IMR-90 (cell line): ENCODE results near the gene MTHFD2. TPM values are rescaled to one million over a fixed set of nuclear protein-coding genes. Genes with fewer than 3 reads are reported as not detected.

ENCODE experiments used
- ATAC-seq: fragments of 200-7000 bp; cut with Tn5 transposase; 2 replicates; pipeline ENCODE4 v1.9.1; 2020; ENCODE audit warnings: low read depth, mild to moderate bottlenecking, moderate library complexity
- BruUV-seq: library from RNA; stranded (reverse); fragments of 400-500 nt; replicated peaks from 2 replicates; lab custom pipeline; 2021; lab: Mats Ljungman, UMichigan
- CTCF ChIA-PET: fragments of 300-600 bp; formaldehyde crosslinking; extraction: SDS; loops from one replicate; lab custom pipeline; 2021; ENCODE audit warnings: antibody characterized with exemption; lab: Yijun Ruan, JAX
- POLR2A ChIA-PET: fragments of 300-600 bp; sonication (Branson Sonifier 250); formaldehyde crosslinking; loops from one replicate; lab custom pipeline; 2022; ENCODE audit warnings: antibody characterized with exemption; ENCODE audit not compliant: unreplicated experiment; lab: Charles Lee
- DNase-seq: peaks from one replicate; pipeline ENCODE4 v3.0.0; 2013
- H2AFZ ChIP-seq: replicated peaks from 2 replicates; pipeline ENCODE3; 2013; ENCODE audit warnings: low read length, mild to moderate bottlenecking; ENCODE audit not compliant: poor library complexity
- H2AK5ac ChIP-seq: 2 replicates; pipeline ENCODE4 v1.6.1; 2013; ENCODE audit warnings: low read depth, low read length, inconsistent platforms
- H2AK9ac ChIP-seq: replicated peaks from 2 replicates; pipeline ENCODE3; 2013; ENCODE audit warnings: mild to moderate bottlenecking, low read depth, low read length, moderate library complexity; ENCODE audit not compliant: poor library complexity
- H2BK120ac ChIP-seq: 2 replicates; pipeline ENCODE4 v1.6.1; 2013; ENCODE audit warnings: low read depth, low read length, inconsistent platforms
- H2BK15ac ChIP-seq: 3 replicates; pipeline ENCODE4 v1.6.1; 2013; ENCODE audit warnings: low read depth, low read length, inconsistent platforms
- H2BK20ac ChIP-seq: 2 replicates; pipeline ENCODE4 v1.6.1; 2013; ENCODE audit warnings: low read depth, mild to moderate bottlenecking, inconsistent platforms, low read length, moderate library complexity
- H2BK5ac ChIP-seq: 2 replicates; pipeline ENCODE4 v1.6.1; 2013; ENCODE audit warnings: mild to moderate bottlenecking, low read depth, low read length, inconsistent platforms; ENCODE audit not compliant: poor library complexity, severe bottlenecking
- H3K14ac ChIP-seq: replicated peaks from 2 replicates; pipeline ENCODE4 v1.6.1; 2013; ENCODE audit warnings: low read depth, low read length, inconsistent platforms
- H3K18ac ChIP-seq: 2 replicates; pipeline ENCODE4 v1.6.1; 2013; ENCODE audit warnings: low read depth, low read length, control low read depth
- H3K23ac ChIP-seq: 2 replicates; pipeline ENCODE4 v1.6.1; 2013; ENCODE audit warnings: low read depth, low read length, inconsistent platforms
- H3K27ac ChIP-seq: 2 replicates; pipeline ENCODE4 v1.5.1; 2013; ENCODE audit warnings: mild to moderate bottlenecking, control low read depth, low read length; ENCODE audit not compliant: insufficient read depth
- H3K27me3 ChIP-seq: 2 replicates; pipeline ENCODE4 v1.6.1; 2013; ENCODE audit warnings: low read length; ENCODE audit not compliant: control insufficient read depth, insufficient read depth
- H3K36me3 ChIP-seq: 2 replicates; pipeline ENCODE4 v1.6.1; 2013; ENCODE audit warnings: low read length, mixed read lengths; ENCODE audit not compliant: control insufficient read depth, insufficient read depth
- H3K4ac ChIP-seq: 2 replicates; pipeline ENCODE4 v1.6.1; 2013; ENCODE audit warnings: low read depth, low read length, inconsistent platforms
- H3K4me1 ChIP-seq: 2 replicates; pipeline ENCODE4 v1.6.1; 2013; ENCODE audit warnings: low read length, mixed read lengths; ENCODE audit not compliant: control insufficient read depth, insufficient read depth
- H3K4me2 ChIP-seq: 2 replicates; pipeline ENCODE4 v1.6.1; 2013; ENCODE audit warnings: low read depth, mild to moderate bottlenecking, control low read depth, low read length, moderate library complexity
- H3K4me3 ChIP-seq: 2 replicates; pipeline ENCODE4 v1.5.1; 2013; ENCODE audit warnings: low read depth, mild to moderate bottlenecking, control low read depth, low read length, moderate library complexity; ENCODE audit not compliant: insufficient read depth
- H3K56ac ChIP-seq: 2 replicates; pipeline ENCODE4 v1.6.1; 2013; ENCODE audit warnings: low read length, inconsistent platforms; ENCODE audit not compliant: insufficient read depth; ENCODE audit errors: extremely low read depth
- H3K79me1 ChIP-seq, 2 experiments: 2 replicates each; pipeline ENCODE4 v1.6.1; 2013; ENCODE audit warnings: low read length in 2 of 2, inconsistent platforms in 1 of 2, low read depth in 1 of 2
- H3K9ac ChIP-seq: 2 replicates; pipeline ENCODE4 v1.6.1; 2013; ENCODE audit warnings: low read depth, low read length, control low read depth
- H3K9me1 ChIP-seq: 2 replicates; pipeline ENCODE4 v1.6.1; 2013; ENCODE audit warnings: low read length, inconsistent platforms; ENCODE audit not compliant: insufficient read depth
- H3K9me3 ChIP-seq: 2 replicates; pipeline ENCODE4 v1.6.1; 2013; ENCODE audit warnings: low read length; ENCODE audit not compliant: control insufficient read depth, insufficient read depth
- H4K20me1 ChIP-seq: 2 replicates; pipeline ENCODE4 v1.6.1; 2013; ENCODE audit warnings: low read length, inconsistent platforms; ENCODE audit not compliant: insufficient read depth
- H4K5ac ChIP-seq: 2 replicates; pipeline ENCODE4 v1.6.1; 2013; ENCODE audit warnings: mild to moderate bottlenecking, low read depth, low read length, control low read depth
- H4K8ac ChIP-seq, 2 experiments: 2 replicates each; pipeline ENCODE4 v1.6.1; 2013; ENCODE audit warnings: low read depth in 2 of 2, low read length in 2 of 2, control low read depth in 1 of 2, inconsistent platforms in 1 of 2
- H4K91ac ChIP-seq: 2 replicates; pipeline ENCODE4 v1.6.1; 2013; ENCODE audit warnings: low read depth, low read length, inconsistent platforms; ENCODE audit not compliant: insufficient read depth
- BHLHE40 ChIP-seq: fragments of 150-350 bp; IDR thresholded peaks from 2 replicates; pipeline ENCODE4 v1.6.1; 2016; ENCODE audit warnings: mild to moderate bottlenecking, low read depth, low read length
- CEBPB ChIP-seq: IDR thresholded peaks from 2 replicates; pipeline ENCODE4 v1.6.1; 2012; ENCODE audit warnings: low read depth, low read length, improper control_type of control experiment
- CHD1 ChIP-seq: IDR thresholded peaks from 2 replicates; pipeline ENCODE4 v1.6.1; 2012; ENCODE audit warnings: low read depth, low read length, improper control_type of control experiment
- CTCF ChIP-seq: conservative IDR thresholded peaks from 2 replicates; pipeline ENCODE4 v1.5.1; 2012; ENCODE audit warnings: mild to moderate bottlenecking, low read depth, low read length, improper control_type of control experiment
- ELK1 ChIP-seq: fragments of 150-350 bp; IDR thresholded peaks from 2 replicates; pipeline ENCODE4 v1.6.1; 2016; ENCODE audit warnings: low read depth, mild to moderate bottlenecking, low read length, moderate library complexity, borderline replicate concordance
- FOS ChIP-seq: fragments of 150-350 bp; IDR thresholded peaks from 2 replicates; pipeline ENCODE4 v1.6.1; 2016; ENCODE audit warnings: low read depth, low read length
- MAFK ChIP-seq: IDR thresholded peaks from 2 replicates; pipeline ENCODE4 v1.6.1; 2012; ENCODE audit warnings: low read depth, low read length, improper control_type of control experiment
- MAZ ChIP-seq: IDR thresholded peaks from 2 replicates; pipeline ENCODE4 v1.6.1; 2012; ENCODE audit warnings: low read depth, mild to moderate bottlenecking, low read length, improper control_type of control experiment, moderate library complexity, borderline replicate concordance
- MXI1 ChIP-seq: IDR thresholded peaks from 2 replicates; pipeline ENCODE4 v1.6.1; 2012; ENCODE audit warnings: low read depth, mild to moderate bottlenecking, low read length, moderate library complexity, borderline replicate concordance
- NFE2L2 ChIP-seq: fragments of 150-350 bp; IDR thresholded peaks from 2 replicates; pipeline ENCODE4 v1.6.1; 2016; ENCODE audit warnings: low read depth, mild to moderate bottlenecking, low read length
- POLR2A ChIP-seq: IDR thresholded peaks from 2 replicates; pipeline ENCODE4 v1.6.1; 2012; ENCODE audit warnings: mild to moderate bottlenecking, low read depth, low read length
- RAD21 ChIP-seq: IDR thresholded peaks from 2 replicates; pipeline ENCODE4 v1.6.1; 2012; ENCODE audit warnings: low read length, improper control_type of control experiment
- RCOR1 ChIP-seq: IDR thresholded peaks from 2 replicates; pipeline ENCODE4 v1.6.1; 2012; ENCODE audit warnings: mild to moderate bottlenecking, low read length, improper control_type of control experiment; ENCODE audit not compliant: insufficient replicate concordance
- RFX5 ChIP-seq: IDR thresholded peaks from 2 replicates; pipeline ENCODE4 v1.8.0; 2012; ENCODE audit warnings: low read depth, mild to moderate bottlenecking, low read length, moderate library complexity
- SMC3 ChIP-seq: fragments of 150-350 bp; IDR thresholded peaks from 2 replicates; pipeline ENCODE4 v1.6.1; 2016; ENCODE audit warnings: low read depth, mild to moderate bottlenecking, antibody characterized with exemption, low read length, moderate library complexity
- USF2 ChIP-seq: fragments of 150-350 bp; IDR thresholded peaks from 2 replicates; pipeline ENCODE4 v1.6.1; 2017; ENCODE audit warnings: mild to moderate bottlenecking, antibody characterized with exemption, low read length, low read depth
- whole genome bisulfite sequencing, 2 experiments: methylation state at CpG; one replicate each; pipeline versions ENCODE4 v1.1.5 to v1.1.7; 2013; ENCODE audit warnings: missing lambda C conversion rate in 2 of 2; ENCODE audit not compliant: insufficient read length in 1 of 2; ENCODE audit errors: extremely low coverage in 2 of 2; 5-methylcytosine and 5-hydroxymethylcytosine counted together
- dilution Hi-C: fragments of 300-500 bp; cut with HindIII; formaldehyde crosslinking; loops from one replicate; pipeline ENCODE4 v1.14.3; 2018; ENCODE audit warnings: low sequenced_read_pairs; ENCODE audit not compliant: unreplicated experiment
- in situ Hi-C: fragments of 300-500 bp; cut with MboI; formaldehyde crosslinking; loops from 3 replicates; pipeline ENCODE4 v1.14.3; 2019; ENCODE audit warnings: low sequenced_read_pairs, inconsistent platforms, mixed read lengths
- intact Hi-C: fragments of 100-400 bp; cut with micrococcal nuclease; formaldehyde crosslinking; loops from 2 replicates; pipeline ENCODE4 v1.10.0; 2022
- polyA plus RNA-seq, 3 experiments: library from polyadenylated mRNA; depleted of rRNA; stranded (reverse); fragments of >200 nt; gene quantifications; 2 replicates each; pipeline ENCODE4 v1.2.3, GENCODE V29; 2012; ENCODE audit warnings: low replicate concordance in 1 of 3
- total RNA-seq: library from RNA; depleted of rRNA; stranded (reverse); fragments of >200 nt; gene quantifications from 2 replicates; pipeline ENCODE4 v1.2.3, GENCODE V29; 2012

Gene MTHFD2
- total and polyA plus RNA-seq, 2 of the 4 experiments (the other 2 are of a cell fraction), result 66.8 to 122 TPM

- Histone ChIP-seq H3K4me3 (no peak overlapping the region), H3K79me1 (no peaks in the 10 kb centered on the region), H4K91ac (no peak overlapping the region), H3K9me3 (no peaks in the 10 kb centered on the region; the same call in 1 of the 2 replicates), H3K27ac (no peak overlapping the region), H3K9ac (no peak overlapping the region), H3K36me3 (no peaks in the 10 kb centered on the region), H2BK15ac (no peak overlapping the region), H3K4me2 (no peak overlapping the region), H3K9me1 (no peaks in the 10 kb centered on the region), H3K14ac (no peak overlapping the region), H3K4ac (no peak overlapping the region), H3K18ac (no peak overlapping the region), H2BK20ac (no peak overlapping the region), H2AK5ac (no peak overlapping the region), H2BK5ac (no peak overlapping the region), H4K8ac (no peak overlapping the region), H3K23ac (no peak overlapping the region), H2AK9ac (no peak overlapping the region), H4K5ac (no peak overlapping the region), H2AFZ (no peak overlapping the region), H3K4me1 (no peaks in the 10 kb centered on the region), H3K27me3 (peaks cover 24% of the 10 kb centered on the region; the same call in 1 of the 2 replicates), H4K20me1 (no peaks in the 10 kb centered on the region), H3K56ac (no peak overlapping the region), H2BK120ac (no peak overlapping the region)
- 87% methylated on average over 6 of the region's 6 CpGs; no CpG with 5 or more reads in 1 of the 2 experiments for WGBS, 2 experiments
- no TSS peak for BruUV-seq
- TF ChIP-seq FOS (no peak), ELK1 (no peak), CHD1 (no peak), CEBPB (no peak), SMC3 (no peak), RCOR1 (no peak), RFX5 (no peak), MXI1 (no peak), CTCF (no peak), USF2 (no peak), BHLHE40 (no peak), RAD21 (no peak), POLR2A (no peak), NFE2L2 (no peak), MAFK (no peak), MAZ (no peak)
- no peak for ATAC-seq
- POLR2A ChIA-PET, result no interaction called here
- CTCF ChIA-PET, result no interaction called here
- dilution Hi-C loops (no loop called here), intact Hi-C loops (no loop called here), in situ Hi-C loops (no loop called here)
- no peak for DNase-seq
Observed at GRCh38 chr2:74232426-74232825, 34.0 kb downstream of the MTHFD2 start.
